Cerebellar nuclear complex (tissue), 1 donor: Measurements from ENCODE around the gene PDE4D.
"Not testable (repeated sequence)": the region's sequence is repeated elsewhere in the genome, so short reads cannot be mapped to it uniquely, and the experiment has no call there.

Source experiments
- DNase-seq, 2 experiments: peaks; one replicate each; lab custom pipeline; 2025; lab: John Stamatoyannopoulos, UW

PDE4D gene

DNA sequence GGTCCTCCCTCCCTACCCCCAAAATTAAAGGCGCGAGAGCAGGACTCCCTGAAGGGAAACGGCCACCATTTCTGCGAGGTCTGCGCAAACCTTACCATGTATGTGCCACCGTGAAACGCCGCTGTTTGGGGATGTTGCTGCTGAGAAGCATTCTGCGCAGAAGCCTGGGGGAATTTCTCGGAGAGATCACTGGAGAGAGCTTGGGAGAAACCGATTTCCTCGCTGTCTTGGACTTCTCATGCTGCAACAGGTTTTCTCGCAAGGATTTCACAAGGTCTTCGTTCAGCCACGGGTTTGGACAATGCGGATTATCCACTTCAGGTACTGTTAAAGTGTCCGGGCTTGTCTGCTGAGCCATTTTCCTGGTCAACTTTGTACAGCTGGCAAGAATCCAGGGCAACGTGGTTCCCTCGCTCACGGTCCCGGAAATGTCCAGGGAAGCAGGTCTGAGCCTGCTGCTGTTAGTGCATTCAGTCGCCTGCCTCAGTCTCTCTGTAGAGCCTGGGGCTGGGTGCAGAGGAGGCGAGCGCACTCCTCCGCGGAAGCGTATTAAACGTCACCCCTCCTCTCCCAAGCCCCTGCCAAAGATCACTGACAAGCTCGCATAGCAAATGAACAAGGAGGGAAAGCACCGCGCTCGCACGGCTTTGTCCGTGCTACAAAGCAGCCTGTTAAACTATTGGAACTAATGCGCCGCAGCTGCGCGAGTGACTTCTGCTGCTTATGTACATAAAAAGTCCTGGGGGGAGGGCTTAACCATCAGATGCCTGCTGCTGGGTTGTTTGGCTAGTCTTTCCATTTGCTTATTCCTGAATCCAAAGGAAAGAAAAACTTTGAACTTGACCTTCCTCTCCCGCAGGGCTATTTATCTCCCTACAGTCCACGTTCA lies 125.1 kb downstream of the PDE4D start:
- no peak for DNase-seq

DNA sequence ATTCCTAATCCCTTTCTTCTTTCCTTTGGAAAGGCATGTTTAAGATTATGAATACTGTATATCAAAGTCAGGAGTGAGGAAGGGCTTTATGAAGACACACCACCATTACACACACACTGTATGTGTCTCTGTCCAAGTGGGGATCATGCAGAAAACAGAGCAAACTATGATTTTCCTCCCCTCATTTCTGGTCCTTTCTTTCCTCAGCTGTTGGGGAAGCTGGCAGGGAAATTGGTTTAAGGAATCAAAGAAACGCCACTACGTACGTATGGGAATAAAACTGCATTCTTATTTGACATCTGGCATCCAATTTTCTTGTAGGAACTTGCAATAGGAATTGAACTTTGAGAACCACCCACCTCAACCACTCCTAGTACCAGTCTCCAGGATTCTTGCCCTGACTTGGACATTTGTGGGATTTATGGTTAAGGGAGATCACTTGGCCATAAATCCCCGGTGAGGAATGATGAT lies 125.8 kb downstream of the PDE4D start:
- no peak for DNase-seq

DNA sequence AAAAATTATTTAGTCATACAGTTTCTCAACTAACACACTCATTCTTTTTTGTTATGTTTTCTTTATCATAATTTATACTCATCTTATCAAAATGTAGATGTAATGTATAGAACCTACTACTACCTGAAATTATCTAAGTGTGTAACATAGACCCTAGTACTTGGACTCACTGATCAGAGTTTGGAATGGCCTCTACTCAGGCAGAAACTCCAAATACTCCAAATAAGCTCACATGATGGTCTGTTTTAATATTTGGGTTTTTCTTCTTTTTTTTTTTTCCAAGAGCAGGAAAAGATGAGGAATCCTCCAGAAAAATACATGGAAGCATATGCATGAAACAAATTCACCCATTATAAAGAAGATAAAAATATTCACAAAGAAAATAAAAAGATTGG lies 126.3 kb downstream of the PDE4D start:
- DNase-seq: no peak

DNA sequence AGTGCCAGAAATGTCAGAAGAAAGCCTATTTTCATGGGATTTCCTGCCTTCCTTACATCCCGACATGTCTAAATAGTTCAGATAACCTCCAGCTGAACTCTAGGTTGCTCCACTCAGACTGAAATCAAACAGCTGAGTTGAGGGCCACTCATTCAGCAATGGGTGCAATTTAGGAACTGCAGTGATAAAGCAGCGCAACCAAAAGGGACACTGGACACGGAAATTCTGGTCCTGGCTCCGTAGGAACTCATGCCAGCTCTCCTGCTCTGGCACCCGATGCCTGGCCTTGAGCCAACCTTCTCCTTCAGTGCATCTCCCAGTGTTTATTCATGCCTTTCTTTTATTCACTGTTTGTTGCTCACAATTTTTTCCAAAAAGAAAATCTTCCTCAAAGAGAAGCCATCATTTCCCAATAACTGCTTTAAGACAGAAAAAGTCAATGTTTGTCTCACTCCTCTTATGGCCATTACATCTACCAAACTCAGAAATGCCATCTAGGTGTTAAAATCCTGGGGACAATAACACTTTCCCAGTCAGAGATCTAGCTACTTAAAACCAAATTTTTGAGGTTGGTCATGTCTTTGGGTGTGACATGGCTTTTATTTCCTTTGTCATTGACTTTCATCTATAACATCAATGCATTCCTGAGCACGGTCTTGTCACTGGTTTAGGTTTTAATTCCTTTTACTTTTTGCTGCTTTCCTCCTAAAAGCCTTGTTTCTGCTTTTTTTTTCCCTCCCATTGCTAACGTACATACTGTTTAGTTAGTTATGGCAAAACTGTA lies 126.9 kb downstream of the PDE4D start:
- DNase-seq: no peak

DNA sequence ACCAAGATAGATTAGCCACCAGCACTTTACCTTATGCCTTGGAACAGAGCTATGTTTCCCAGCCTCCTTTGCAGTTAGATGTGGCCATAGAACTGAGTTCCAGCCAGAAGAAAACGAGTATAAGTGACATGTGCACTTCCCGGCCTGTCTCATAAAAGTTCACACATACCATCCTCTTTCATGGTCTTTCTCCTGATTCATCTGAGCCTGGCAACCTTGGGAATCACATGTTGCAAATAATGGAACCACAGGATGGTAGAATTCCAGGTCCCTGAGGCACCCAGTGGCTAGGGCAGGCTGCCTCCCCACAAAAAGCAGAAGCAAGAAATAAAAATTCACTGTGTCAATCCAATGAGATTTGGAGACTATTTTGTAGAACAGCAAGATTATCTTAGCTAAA lies 128.1 kb downstream of the PDE4D start:
- DNase-seq: no peak

DNA sequence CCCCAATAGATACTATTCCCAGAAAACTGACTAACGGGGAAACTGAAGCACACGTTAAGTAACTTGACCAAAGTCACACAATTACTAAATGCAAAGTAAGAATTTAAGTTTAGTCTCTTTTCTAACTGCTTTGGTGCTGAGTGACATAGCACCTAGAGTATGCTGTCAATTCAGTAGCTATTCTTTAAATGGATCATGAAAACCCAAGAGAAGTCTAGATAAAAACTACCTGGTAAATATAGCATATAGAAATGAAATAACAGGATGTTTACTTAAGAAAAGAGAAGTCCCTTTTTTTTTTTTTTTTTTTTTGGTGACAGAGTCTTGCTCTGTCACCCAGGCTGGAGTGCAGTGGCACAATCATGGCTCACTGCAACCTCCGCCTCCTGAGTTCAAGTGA lies 129.2 kb downstream of the PDE4D start:
- no peak for DNase-seq

DNA sequence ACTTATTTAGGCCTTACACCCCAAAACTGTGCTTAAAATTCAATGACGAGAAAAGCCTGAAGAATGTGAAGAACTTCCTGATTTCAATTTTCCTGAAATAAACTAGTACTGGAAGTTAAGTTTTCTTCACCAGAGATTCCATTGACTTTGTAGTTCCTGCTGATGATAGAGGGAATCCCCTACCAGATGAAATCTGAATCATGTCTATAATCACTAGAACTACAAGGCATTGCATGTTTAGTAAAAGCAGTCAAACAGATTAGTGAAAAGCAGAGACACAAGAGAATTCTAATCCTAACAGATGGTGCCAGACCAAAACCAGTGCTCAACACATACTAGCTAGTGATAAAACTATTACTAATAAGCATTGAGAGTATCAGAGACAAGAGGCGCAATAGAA lies 130.0 kb downstream of the PDE4D start:
- DNase-seq: no peak

DNA sequence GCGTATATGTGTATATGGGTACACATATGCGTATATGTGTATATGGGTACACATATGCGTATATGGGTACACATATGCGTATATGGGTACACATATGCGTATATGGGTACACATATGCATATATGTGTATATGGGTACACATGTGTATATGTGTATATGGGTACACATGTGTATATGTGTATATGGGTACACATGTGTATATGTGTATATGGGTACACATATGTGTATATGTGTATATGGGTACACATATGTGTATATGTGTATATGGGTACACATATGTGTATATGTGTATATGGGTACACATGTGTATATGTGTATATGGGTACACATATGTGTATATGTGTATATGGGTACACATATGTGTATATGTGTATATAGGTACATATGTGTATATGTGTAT lies 131.3 kb downstream of the PDE4D start:
- not testable (repeated sequence) for DNase-seq

DNA sequence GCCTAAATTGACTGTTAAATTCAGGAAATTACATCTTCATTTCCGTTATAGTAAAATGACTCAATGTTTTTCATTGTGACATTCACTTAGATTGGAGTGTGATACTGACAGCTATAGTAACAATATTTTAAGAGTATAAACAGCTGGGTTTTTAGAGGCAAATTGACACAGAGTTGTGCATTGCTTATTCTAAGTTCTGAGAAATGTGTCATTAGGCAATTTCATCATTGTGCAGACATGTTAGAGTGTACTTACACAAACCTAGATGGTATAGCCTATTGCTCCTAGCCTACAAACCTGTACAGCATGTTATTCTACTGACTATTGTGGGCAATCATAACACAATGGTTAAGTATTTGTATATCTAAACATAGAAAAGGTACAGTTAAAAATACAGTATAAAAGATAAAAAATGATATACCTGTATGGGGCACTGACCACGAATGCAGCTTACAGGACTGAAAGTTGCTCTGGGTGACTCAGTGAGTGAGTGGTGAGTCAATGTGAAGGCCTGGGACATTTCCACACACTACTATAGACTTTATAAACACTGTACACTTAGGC lies 132.7 kb downstream of the PDE4D start:
- no peak for DNase-seq

DNA sequence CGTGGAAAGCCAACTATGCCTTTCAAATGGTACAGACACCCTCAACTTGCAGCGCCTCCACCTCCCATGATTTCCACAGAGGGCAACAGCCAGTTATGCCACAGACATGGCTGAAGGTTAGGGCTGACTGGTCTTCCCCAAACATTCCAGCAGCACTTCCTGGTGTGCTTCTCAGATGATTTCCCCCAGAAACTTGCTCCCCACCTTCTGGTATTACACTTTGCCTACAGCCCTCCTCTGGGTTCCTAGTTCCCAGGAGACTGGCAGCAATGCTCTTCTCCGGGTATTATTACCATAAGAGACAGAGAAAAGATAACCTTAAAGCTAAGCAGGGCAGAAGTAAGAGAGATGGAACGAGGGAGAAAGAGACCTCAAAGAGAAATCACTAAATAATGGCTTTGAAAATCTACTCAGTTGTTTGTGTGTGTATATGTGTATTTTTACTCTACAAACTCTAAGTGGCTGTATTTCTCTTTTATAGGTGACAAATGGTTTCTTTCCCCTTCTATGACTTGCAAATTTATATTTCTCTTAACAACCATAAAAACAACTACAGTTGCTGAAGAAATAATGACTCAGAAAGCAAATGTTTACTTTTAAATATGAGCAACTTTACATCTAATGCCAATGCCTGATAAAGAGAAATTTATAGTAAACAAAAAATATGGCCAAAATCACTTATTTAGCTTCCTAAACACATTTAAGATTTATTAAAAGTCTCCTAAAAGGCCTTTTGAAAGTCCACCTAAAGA lies 133.8 kb downstream of the PDE4D start:
- no peak for DNase-seq

DNA sequence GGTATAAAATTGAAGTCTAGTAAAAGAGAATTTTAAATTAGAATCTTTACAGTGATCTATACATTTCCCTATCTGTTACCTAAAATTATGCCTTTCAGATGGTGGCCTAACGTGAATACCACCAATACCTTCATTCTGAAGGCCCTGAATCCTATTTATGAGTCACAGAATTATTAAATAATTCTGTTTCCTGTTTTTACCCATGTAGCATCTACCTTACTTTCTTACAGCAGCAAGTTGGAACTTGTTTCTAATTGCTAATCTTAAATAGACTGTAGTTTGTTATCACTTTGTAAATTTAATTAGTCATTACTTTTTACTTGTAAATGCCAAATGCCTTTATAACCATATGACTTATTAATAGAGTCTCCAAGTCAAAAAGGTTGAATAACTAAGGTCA lies 135.0 kb downstream of the PDE4D start:
- no peak for DNase-seq

DNA sequence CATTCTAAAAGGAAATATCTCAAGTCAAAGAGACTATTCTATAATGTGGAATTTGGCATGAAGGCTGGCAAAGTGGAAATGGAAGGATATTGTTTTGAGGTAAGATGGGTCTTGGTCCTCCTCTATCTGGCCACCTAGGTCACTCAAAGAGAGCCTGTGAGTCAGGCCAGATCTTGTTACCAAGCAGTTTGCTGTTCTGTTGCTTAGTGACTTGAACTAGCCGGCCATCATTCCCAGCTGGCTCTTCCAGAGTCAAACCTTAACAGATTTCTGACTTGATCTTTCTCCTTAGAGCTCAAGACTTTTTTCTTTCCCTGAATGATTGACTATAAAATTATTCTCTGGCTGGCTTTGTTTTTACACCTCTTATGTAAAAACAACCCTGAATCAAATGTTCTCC lies 136.1 kb downstream of the PDE4D start:
- DNase-seq: no peak

DNA sequence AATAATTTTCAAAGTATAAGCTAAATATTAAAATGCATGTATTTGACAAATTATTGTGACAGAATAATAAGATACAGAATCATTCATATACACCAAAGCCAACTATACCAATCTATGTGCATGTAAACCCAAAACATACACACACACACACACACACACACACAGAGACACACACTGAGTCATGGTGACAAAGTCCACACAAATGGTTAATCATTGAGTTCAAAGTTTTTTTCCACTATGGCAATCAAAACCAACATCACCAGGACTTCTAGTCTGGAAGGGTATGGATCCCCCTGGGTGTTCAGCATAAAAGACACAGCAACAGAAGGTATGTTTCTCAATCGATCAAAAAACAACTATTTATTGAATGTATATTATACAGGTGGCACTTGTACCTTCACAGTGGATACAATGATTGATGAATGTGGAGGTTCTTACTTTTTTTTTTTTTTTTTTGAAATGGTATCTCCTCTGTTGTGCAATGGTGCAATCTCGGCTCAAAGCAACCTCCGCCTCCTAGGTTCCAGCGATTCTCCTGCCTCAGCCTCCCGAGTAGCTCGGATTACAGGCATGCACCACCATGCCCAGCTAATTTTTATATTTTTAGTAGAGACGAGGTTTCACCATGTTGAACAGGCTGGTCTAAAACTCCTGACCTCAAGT lies 137.0 kb downstream of the PDE4D start:
- no peak for DNase-seq

DNA sequence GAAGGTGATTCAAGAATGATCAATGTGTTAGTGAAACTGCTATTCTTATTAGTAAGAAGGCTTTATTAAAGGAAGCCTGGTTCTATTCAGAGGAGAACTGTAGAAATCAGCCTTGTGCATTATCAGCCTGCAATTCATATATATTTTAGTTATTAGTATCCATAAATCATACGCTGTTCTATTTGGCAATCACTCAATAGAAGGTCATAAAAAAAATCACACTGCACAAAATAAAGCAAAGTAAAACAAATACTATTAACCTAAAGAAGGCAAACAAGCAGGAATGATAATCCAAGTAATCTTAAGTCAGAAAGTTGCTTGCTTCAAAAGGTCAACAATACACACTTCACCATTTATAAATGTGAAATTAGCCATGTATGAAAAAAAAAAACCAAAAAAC lies 138.1 kb downstream of the PDE4D start:
- DNase-seq: no peak

DNA sequence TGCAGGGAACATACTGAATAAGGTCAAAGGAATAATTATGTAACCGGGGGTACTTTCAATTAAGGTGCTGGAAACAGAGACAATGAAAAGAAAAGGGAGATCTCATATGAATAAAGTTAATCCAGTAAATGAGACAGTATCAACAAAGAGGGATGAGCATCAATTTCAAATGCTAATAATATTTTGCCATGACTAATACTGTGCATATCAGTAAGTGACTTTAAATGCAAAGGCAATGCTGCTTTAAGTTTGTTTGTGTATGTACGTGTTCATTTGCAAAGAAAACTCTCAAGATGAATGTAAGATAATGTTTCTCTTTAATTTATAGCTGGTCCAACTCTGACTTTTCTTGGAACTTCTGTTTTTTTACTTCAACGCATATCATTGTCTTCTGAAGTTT lies 139.9 kb downstream of the PDE4D start:
- no peak for DNase-seq

DNA sequence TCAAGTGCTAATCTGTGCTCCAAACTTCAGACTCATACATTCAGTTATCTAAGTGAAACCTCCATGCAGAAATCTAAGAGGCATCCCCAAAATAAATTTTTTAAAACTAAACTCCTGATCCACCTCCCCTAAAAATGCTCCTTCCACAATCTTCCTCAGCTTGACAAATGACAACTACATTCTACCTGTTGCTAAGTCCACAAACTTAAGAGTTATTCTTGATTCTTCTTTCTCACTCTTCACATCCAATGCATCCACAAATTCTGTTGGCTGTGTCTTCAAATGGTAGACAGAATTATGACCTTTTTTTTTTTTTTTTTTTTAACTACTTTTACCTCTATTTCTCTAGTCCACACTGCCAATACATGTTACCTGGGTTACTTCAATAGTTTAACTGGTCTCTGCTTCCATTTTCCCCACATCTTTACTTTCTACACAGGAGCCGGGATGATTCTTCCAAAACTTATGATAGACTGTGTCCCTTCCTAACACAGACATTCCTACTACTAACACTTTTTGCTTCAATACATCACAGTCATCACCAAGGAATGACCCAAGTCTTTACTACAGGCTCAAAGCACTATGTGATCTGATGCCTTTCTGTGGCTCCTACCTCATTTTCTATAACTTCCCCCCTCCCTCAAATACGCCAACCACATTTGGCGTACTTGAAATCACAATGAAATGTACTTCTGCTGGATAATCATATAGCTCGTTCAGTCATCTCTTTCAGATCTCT lies 143.6 kb downstream of the PDE4D start:
- no peak for DNase-seq

DNA sequence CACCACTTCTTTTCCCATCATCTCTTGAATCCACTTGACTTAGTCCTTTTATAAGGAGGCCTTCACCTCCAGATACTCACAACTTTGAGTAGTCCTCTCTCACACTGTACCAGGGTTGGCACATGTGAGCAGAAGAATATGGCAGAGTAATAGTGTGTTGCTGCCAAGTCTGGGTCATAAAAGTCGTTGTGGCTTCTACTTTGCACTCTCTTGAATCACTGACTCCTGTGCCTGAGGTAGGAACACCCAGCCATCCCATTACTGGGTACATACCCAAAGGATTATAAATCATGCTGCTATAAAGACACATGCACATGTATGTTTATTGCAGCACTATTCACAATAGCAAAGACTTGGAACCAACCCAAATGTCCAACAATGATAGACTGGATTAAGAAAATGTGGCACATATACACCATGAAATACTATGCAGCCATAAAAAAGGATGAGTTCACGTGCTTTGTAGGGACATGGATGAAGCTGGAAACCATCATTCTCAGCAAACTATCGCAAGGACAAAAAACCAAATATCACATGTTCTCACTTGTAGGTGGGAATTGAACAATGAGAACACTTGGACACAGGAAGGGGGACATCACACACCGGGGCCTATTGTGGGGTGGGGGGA lies 145.4 kb downstream of the PDE4D start:
- DNase-seq: not testable (repeated sequence)

DNA sequence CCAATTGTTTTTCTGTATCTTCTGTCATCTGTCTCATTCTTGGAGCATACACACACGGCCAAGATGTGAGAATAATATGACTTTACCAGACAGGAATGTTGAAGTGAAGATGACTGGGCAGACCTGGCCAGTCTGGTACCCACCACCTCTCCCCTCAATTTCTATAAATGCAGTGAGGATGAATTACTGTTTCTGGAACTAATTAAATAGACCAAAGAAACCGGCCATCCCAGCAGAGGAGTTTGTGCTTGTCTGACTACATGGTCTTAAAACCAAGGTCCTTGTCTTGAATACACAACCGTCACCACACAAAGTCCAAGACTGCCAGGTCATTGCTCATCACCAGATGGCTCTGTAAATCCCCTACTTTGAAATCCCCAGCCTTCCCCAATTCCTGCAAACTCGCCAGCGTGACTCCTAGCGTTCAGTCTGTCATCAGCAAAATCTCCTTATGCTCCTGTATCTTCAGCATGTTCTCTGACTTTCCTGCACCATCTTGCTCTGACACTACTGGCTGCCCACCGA lies 147.2 kb downstream of the PDE4D start:
- DNase-seq: no peak

DNA sequence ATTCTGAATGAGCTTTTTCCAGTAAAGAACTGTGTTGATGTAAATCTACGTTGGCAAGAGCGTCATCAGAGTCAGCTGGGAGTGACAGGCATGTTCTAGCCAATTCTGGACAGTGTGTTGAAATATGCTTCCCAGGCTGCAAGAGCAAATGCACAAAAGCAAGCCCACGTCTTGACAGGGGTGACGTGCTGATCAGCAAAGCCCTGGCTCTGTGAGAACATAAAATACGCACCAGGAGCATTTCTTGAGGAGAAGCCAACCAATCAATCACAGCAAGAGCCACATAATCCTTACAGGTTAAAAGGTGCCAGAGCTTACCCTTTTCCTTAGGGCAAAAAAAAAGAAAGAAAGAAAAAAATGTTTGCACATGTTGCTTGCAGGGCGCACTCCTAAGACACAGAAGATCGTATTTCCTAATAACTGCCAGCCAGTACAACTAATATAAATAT lies 148.1 kb downstream of the PDE4D start:
- DNase-seq: no peak

DNA sequence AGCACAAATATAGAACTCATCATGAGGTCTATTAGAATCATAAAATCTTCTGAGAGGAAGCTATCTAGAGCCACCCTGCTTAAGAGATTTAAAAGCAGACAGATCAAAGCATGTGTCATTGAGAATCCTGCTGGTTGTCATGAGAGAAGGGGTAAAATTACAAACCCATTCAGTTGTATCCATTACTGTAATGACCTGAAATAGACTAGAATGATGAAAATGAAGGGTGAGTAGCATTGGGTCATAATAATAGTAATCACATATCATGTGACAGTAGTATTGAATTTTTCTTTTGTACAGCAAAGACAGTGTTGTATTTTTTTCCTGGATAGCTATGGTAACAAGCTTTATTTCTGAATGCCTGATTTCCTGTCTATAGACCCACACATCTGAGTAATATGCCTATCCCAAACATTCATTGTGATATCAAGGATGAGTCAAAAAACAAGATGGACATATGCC lies 149.0 kb downstream of the PDE4D start:
- DNase-seq: no peak
